ENCODE data around the gene RTN4. TPM values are rescaled to one million over a fixed set of nuclear protein-coding genes. Genes with fewer than 3 reads are reported as not detected.

Gene RTN4
- total RNA-seq, 1 donor from 2014 or later = 183 TPM

DNA sequence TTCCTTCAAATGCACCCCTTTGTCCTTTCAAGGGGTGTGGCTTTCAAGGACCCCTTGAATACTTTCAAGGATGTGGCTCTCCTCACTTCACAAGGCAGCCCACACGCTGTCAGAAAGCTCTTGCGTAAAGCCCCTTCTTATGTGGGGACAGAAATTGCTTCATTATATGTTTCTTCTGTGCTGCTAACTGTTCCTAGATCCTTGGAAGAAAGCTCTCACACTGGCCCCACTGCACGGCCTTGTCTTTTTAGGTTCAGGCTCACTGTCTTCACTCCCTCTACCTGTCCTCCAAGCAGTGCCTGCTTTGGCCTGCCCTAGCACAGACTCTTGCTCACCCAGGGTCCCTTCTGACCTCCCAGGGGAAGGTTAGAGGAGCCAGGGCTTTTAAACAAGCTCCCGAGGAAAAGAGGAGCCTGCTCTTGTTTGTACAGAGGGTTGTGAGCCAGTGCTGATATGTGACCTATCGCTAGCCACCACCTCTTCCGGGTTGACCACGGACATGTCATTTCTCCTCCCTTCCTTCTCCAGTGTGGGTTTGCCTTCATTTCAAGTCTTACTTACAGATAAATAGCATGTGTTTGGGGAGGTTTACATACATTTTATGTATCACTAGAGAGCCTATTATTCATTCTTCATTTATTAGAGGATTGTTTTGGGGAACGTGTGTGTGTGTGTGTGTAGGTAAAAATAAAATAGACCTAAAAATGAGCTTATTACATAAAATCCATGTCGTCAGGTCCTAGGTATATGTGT, 94.7 kb downstream of the RTN4 start:
- DNase-seq (ENCODE audit: low spot score) (no peak), ATAC-seq (peak; percentile 87)

DNA sequence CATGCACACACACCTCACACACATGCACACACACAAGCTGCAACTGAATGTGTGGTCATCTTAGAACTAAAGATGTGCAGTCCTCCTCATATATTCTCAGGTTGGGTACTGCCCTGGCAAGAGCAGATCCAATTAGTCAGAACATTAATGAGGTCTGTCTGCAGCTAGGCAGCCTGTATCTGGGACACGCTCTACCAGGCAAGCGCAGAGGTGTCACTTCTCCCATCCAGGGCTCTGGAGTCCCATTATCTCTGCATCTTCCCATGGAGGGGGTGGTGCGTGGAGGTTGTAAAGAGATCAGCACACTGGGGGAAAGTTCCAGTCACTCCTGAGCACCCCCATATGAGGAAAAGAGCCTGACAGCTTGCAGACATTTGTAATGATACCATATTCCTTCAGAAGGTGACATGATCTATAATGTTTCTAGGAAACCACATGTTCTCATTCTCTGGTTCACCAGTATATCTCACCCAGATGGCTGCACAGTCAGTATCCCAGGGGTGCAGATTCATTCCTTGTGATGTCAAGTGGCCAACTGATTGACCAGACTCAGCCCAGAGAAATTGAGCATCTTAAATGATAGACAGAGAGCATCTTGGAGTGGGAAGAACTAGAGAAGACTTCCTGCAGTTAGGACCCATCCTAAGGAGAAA, 95.4 kb downstream of the RTN4 start:
- ATAC-seq (no peak), DNase-seq (ENCODE audit: low spot score) (no peak)

DNA sequence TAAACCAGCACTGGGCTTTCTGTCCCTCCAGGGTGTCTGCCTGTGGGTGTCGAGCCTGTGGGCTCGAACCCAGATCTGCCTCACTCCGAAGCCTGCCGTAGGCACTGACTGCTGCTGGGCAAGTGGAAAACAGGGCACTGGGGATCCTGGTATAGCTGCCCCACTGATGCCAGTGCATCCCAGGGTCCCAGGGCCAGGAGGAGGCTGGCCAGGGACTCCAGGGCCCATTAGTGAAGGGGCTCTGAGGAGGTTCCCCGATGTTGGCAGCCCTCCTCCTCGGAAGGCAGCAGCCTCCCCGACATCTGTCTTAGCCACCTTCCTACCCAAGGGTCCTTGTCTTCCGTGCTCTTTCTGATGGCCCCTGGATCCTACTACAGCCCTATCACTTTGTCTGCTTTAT, 96.1 kb downstream of the RTN4 start:
- no peak for DNase-seq (ENCODE audit: low spot score)

DNA sequence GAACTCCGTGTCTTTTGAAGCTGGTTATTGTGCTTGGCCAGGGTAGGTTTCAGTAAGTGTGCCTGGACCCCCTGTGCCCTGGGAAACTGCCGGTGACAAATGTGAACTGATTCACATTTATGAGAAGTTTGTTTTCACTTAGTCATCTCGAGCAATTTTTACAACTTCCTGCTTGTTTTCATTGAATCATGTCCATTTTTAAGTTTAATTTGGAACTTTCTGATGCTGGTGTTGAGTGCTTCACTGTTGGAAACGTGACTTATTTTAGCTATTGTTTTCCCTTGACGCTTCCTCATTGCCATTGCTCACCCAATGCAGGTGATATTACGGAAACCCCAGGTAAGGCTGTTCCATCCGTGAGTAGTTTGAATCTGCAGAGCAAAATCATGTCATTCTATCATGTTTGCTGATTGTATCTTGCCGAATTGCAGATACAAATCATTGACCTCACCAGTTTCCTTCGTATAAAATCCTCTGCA, 97.2 kb downstream of the RTN4 start:
- DNase-seq (ENCODE audit: low spot score) (no peak), ATAC-seq (no peak)

More for the DNA sequence above, 96.1 kb downstream of the RTN4 start:
- ATAC-seq = no peak

DNA sequence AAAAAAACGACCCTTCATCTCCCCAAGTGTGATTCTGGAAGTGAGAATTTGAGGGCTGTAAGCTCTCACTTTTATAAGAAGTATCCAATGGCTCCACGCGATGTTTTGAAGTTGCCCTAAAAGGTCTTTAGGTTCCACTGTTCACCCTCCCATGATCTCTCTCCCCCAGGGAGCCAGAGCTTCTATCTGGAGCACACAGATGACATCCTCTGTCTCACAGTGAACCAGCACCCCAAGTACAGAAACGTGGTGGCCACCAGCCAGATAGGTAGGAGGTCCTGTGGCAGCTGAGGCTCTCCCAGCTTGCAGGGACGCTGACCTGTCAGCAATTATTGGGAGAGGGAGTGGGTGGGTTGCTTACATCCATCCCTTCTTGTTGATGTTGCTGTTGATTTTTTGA, 97.8 kb downstream of the RTN4 start:
- DNase-seq (ENCODE audit: low spot score) = no peak
- ATAC-seq = no peak

DNA sequence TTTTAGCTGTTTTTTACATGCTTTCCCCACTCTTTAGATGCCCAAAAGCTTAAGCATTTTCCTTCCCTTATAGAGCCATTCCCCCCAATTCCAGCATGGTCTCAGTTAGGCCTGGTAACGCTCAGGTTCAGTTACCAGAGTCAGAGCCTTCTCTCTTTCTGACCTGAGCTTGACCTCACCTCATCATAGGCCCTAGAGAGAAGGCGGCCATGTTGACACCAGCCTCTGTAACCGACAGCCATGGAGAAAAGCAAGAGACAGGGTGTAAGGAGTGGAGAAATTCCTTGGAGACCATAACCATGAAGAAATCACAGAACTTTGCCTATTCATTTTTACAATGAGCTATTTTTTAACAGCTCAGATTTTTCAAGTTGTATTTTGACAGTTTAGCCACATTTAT, 99.4 kb downstream of the RTN4 start:
- no peak for DNase-seq (ENCODE audit: low spot score)
- ATAC-seq = no peak

DNA sequence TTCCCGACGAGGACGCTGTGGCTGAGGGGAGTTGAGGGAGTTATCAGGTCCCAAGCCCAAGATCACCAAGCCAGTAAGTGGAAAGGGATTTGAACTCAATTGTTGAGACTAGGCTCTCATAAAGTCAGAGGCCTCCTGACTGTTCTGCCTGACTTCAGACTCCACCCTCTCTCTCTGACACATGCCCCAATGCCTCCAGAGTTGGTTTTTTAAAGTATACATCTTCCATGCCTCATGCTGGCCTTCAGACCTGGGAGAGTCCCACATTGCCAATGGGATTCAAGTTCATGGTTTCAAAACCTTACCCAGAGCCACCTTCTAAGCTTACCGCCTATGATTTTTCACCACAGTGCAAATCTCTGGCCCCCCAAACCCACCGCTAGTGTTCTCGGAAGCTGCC, 100.8 kb downstream of the RTN4 start:
- ATAC-seq = no peak

DNA sequence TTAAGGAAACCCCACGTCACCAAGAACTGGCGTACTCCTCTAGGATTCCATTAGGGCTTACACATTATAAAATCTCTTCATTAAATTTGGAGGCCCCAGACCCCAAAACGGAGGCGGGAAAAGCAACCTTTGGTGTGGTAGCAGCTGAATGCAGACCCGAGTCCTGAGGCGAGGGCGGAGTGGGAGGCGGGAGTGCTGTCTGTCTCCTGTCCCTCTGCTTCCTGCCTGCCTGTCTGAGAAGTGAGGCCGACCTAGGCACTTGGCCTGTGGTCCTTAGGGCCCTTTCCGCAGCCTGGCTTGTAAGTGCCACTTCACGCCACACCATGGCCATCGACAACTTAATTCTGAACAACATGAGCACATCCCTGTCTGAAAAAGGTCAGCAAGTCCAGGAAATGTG, 102.1 kb downstream of the RTN4 start:
- ATAC-seq = no peak
- DNase-seq (ENCODE audit: low spot score) = no peak

More for the DNA sequence above, 100.8 kb downstream of the RTN4 start:
- DNase-seq (ENCODE audit: low spot score) = no peak

DNA sequence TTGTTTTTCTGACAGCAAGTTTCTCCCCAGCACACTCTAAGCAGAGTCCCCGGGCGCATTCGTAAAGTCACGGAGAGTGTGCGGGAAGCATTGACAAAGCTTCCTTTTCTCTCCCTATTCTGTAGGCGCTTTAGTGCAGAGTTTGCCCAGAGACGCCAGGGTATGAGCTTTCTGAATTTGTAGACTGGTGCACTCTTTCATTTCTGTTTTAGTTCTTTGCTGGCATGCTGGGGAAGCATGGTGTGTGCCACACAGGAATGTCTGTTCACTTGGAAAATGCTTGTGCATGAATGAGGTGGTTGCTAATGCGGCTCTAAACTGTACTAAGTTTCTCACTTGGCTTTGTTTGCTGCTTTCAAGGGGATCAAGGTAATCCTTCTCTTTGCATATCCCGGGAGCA, 102.6 kb downstream of the RTN4 start:
- no peak for ATAC-seq

DNA sequence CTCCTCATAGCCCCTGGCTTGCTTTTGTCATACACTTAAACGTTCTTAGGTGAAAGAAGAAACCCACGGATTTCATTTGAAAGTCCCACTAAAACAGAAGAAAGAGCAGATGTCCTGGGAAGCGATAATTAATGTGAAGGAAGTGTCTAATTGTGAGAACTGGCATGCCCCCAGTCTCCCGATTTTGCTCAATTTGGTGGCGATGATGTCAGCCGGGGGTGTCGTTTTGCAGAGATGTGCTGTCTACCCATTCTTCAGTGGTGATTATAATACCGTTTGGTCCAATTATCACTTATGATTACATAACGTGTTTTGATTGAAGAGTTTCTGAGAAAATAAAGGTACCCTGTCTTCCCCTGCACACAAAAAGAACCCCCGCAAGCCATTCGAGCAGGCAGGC, 103.1 kb downstream of the RTN4 start:
- DNase-seq (ENCODE audit: low spot score) (no peak), ATAC-seq (no peak)

More for the DNA sequence above, 102.6 kb downstream of the RTN4 start:
- no peak for DNase-seq (ENCODE audit: low spot score)

DNA sequence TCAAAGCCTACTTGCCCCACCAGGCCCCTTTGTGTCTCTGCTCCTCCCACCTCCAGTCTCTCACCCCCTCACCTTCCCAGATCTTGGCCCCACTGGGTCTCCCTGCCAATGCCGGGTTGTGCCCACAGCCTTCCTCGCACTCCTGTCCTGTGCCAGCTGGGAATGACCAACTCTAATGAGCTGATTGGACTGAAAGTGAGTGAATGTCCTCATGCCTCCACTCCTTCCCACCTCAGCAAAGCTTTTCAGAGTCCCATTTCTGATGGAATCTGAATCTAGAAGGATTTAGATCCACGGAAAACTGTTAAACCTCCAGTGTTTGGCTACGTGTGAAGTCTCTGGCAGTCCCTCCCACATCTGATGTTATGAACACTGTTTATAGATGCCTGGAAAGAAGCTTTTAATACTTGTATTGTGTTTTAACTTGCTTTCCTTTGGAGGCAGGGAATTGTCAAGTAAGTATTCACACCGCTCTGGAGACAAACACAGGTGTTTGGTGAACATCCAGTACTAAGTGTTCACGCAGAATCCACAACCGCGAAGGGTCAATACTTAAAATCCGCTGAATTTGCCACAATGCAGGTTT, 103.9 kb downstream of the RTN4 start:
- ATAC-seq (peak; percentile 9), DNase-seq (ENCODE audit: low spot score) (no peak)

DNA sequence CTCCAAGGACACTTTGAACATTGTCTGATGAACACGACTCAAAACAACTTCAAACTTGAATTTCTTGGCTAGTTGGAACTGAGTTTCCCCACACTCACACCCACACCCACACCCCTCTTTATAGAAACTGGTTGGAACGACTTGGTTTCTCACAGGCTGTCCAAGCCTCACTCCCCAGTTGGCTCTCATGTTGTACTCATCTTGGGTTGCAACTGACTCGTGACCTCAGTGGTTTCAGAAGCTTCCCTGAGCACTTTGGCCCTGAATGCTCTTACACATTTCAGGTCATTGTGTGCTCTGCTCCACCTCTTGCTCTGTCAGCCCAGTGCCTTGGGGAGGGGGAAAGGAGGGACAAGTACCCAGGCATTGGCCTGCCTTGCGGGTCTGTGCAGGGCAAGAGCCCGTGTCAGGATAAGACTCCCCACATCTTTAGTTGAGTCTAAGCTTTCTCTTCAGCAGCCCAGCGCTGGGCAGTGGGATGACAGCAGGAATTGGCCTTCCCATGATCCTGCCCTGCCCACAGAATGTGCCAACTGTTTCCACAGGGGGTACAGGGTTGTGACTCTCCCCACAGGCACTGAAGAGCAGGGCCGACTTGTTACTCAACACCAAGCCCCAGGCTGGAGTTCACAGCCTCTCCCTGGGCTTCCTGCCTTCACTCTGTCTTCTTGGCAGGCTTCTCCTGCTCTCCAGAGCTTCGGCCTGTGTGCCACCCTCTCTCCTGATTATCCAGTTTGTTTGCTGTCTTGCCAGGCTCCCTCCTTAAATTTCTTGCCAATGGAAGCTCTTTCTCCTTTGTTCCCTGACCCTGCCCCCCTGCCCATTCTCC, 104.6 kb downstream of the RTN4 start:
- ATAC-seq = peak; percentile 83

DNA sequence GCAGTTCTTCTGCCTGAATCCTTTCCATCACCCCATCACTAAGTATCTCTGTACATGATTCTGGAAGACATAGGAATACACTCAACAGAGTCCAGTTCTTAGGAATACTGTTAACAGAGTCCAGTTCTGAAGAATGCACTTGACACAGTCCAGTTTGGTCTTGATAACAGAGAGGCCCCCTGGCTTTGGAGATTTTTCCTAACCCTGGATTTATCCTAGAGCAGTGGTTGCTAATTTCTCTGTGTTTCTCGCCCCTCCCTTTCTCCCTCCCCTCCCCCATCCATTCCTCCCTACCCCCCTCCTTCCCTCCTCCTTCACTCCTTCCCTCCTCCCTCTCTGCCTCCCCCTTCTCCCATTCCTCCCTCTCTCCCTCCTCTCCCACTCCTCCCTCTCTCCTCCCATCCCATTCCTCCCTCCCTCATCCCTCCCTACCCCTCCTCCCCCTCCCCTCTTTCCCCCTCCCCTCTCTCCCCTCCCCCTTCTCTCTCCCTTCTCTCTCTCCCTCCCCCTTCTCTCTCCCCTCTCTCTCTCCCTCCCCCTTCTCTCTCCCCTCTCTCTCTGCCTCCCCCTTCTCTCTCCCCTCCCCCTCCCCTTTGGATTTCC, 105.4 kb downstream of the RTN4 start:
- DNase-seq (ENCODE audit: low spot score) = no peak
- no peak for ATAC-seq

More for the DNA sequence above, 104.6 kb downstream of the RTN4 start:
- no peak for DNase-seq (ENCODE audit: low spot score)

DNA sequence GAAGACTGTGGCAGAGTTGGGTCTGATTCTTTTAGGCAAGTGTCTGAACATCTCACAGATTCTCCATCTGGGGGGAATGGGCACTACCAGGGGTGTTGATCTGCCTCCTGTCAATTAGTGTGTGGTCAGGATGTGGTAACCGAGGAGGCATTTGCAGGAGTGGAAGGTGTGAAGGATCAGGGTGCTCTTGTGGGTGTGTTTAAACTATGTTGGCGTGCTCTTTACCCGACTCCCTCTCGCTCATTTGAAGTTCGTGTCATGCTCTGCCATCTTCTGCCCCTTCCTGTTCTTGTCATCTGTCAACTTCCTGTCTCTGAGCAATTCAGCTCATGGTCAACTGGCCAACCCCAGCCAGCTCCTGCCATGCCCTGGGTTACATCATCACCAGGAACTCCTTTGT, 107.9 kb downstream of the RTN4 start:
- no peak for ATAC-seq
- no peak for DNase-seq (ENCODE audit: low spot score)

DNA sequence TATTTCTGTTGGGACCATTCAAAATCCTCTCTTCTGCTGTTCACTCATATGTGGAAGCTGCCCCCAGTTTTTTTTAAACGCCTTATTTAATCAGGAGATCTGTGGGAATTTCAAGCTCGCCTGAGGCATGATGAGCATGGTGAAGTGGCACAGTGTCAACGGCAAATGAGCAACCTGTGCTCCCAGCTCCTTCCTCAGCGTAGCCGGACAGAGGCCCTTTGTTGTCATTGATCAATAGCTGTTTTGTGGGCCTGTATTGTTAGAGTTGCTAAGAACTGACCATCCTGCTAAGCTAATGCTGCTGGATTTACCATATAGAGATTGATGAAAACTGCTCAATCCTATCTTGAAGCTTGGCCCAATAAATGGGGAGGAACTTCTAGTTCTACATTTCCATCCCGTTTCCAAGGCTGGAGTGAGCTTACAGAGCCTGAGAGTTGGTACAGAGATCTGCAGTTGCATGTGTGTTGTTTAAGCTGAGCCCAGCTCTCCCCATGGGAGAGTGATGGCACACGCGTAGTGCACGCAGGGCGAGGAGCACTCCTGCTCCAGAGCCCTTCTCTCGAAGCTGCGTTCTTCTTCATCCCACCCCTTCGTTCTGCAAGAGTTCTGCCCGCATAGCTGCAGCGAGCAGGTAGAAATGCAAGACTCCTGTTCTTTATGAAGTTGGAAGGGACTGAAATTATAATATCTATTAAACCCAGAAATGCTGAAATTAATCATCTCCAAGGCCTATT, 108.8 kb downstream of the RTN4 start:
- ATAC-seq (no peak), DNase-seq (ENCODE audit: low spot score) (no peak)

DNA sequence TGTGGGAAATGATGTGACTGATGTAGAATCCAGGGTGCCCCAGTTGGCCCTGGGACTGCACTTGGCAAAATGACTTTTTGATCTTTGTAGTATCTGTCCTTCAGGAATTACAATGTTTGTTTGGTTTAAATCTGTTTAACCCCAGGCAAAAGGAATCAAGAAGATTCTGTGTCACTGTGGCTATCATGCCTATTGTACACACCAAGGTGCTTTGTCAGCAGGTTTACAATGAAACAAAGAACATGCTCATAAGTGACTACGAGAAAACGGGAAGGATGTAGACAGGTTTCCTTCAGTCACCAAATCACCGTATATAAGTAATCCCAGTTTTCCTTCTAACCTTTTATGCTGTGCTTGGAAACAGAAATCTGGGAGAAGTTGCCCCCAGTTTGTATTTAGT, 109.5 kb downstream of the RTN4 start:
- ATAC-seq = no peak
- DNase-seq (ENCODE audit: low spot score) = no peak

DNA sequence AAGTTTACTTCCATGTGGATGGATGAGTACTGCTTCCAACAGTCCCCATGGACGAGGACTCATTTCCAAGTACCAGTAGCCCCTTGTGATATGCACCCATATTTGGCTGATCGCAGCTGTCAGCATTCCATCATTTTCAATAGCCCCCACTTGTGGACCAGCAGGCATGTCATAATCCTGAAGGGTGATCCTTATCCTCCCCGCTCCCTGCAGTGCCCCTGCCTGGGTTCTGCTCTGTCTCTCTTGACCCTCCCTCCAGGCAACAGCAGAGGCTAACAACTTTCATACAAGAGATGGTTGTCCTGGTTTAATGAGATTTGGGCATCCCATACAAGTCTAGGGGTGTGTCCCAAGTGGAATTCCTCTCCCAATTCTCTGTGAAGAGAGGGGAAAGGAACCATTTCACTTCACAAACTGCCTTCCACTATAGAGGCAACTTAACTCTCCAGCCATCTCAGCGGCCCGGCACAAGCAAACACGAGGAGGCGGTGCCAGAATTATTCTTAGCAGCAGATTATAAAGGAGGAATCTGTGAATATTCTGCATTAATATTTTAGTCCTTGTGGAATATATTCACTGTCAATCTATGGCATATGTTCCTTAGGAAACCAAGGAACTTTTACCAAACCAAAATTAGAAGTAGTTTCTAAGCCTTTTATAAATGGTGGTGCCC, 110.7 kb downstream of the RTN4 start:
- no peak for ATAC-seq

DNA sequence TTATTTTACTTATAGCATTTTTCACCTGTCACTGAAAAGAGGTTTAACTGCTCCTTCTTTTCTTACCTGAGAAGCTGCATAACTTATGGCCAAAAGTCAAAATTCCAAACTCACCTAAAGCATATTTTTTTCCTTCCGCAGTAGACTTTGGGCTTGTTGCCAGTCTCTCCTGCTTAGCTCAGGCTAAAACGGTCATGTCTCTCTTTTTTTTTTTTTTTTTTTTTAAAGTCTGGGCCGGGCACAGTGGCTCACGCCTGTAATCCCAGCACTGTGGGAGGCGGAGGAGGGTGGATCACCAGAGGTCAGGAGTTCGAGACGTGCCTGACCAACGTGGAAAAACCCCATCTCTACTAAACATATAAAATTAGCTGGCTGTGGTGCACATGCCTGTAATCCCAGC, 113.5 kb downstream of the RTN4 start:
- DNase-seq (ENCODE audit: low spot score) (no peak), ATAC-seq (peak; percentile 23)

More for the DNA sequence above, 110.7 kb downstream of the RTN4 start:
- no peak for DNase-seq (ENCODE audit: low spot score)

DNA sequence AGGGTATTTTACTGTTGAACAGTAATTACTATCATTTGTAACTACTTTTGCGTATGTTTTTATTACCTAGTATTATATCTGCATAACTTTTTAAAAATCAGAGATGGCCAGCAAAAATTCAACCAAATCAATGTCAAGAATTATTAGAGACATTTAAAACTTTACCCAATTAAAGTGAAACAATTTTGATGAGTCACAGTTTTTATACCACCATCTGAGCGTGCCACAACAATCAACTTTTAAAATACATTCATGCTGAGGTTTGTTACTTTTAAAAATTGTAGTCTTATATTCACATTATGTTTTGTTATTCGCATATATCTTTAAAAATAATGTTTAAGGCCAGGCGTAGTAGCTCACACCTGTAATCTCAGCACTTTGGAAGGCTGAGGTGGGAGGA, 114.9 kb downstream of the RTN4 start:
- DNase-seq (ENCODE audit: low spot score) (no peak), ATAC-seq (no peak)

DNA sequence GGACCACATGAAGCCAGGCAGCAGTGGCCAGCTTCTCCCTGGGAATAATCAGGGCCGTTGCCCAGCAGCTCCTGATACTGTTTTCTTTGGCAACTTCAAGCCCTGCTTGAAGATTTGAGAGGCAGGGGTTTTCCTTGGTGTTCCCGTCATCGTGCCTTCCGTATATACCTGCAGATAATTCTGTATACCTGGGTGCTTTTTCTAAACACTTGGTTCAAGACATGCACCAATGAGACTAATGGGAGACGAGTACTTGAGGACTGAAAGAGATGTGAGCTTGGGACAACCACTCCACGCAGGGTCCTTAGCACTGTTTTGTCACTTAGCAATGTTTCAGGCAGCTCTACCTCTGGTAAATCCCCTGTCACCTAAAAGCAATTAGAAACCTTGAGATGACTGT, 118.8 kb downstream of the RTN4 start:
- ATAC-seq (no peak), DNase-seq (ENCODE audit: low spot score) (no peak)
